H1 (cell line): ENCODE results near the gene SLC12A2. TPM values are rescaled to one million over a fixed set of nuclear protein-coding genes. Genes with fewer than 3 reads are reported as not detected.

Experiments
- ASH2L ChIP-seq: fragments of 200-600, 300-600 bp; sonication (generic); IDR thresholded peaks from one replicate; pipeline ENCODE4 v1.7.1; 2017; ENCODE audit warnings: low read length
- KDM1A ChIP-seq: fragments of 200-600, 300-600 bp; sonication (generic); IDR thresholded peaks from 2 replicates; pipeline ENCODE4 v1.7.1; 2016; ENCODE audit warnings: mild to moderate bottlenecking, low read length, borderline replicate concordance
- polyA plus RNA-seq, 7 experiments: library from polyadenylated mRNA; depleted of rRNA in 3 of 7; stranded (reverse) in 5 of 7; unstranded in 2 of 7; fragments of >200 nt in 5 of 7; fragments of 200-250 nt in 2 of 7; gene quantifications; 1 replicate in 5 of 7; 2 replicates in 1 of 7; 4 replicates in 1 of 7; pipeline versions ENCODE4 v1.2.1 to v1.2.3, GENCODE V29; 2011 to 2013; ENCODE audit warnings: missing spikeins in 2 of 7, mixed read lengths in 2 of 7
- total RNA-seq: library from RNA; stranded (reverse); fragmentation: NEBNext Ultra II Directional; extraction: Animal tissue kit (Norgen Biotek cat#: 25700); gene quantifications from 2 replicates; pipeline ENCODE4 v1.2.1, GENCODE V29; 2021
- TF ChIP-seq, protein P1 (sequence below), 3 experiments: IDR thresholded peaks; 1 replicate in 2 of 3; 2 replicates in 1 of 3; pipeline versions ENCODE4 v1.5.1 to v1.6.1; 2011; ENCODE audit warnings: low read length in 3 of 3, mild to moderate bottlenecking in 3 of 3, inconsistent platforms in 2 of 3, low read depth in 1 of 3, moderate library complexity in 1 of 3; ENCODE audit not compliant: insufficient read depth in 1 of 3; ENCODE audit errors: control extremely low read depth in 1 of 3

Gene SLC12A2
- total and polyA plus RNA-seq, 2 of the 8 experiments (the other 6 are each of a cell fraction or from before 2014, with no cell fraction given): 2.6 to 16.2 TPM

- TF ChIP-seq, protein P1, sequence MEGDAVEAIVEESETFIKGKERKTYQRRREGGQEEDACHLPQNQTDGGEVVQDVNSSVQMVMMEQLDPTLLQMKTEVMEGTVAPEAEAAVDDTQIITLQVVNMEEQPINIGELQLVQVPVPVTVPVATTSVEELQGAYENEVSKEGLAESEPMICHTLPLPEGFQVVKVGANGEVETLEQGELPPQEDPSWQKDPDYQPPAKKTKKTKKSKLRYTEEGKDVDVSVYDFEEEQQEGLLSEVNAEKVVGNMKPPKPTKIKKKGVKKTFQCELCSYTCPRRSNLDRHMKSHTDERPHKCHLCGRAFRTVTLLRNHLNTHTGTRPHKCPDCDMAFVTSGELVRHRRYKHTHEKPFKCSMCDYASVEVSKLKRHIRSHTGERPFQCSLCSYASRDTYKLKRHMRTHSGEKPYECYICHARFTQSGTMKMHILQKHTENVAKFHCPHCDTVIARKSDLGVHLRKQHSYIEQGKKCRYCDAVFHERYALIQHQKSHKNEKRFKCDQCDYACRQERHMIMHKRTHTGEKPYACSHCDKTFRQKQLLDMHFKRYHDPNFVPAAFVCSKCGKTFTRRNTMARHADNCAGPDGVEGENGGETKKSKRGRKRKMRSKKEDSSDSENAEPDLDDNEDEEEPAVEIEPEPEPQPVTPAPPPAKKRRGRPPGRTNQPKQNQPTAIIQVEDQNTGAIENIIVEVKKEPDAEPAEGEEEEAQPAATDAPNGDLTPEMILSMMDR (IDR thresholded peaks at IDR 0.05; ENCODE audit: control extremely low read depth in 1 of 3, insufficient read depth in 1 of 3, low read depth in 1 of 3, low read length in 3 of 3): no peak
- no peak for TF ChIP-seq KDM1A
- no peak for TF ChIP-seq ASH2L
These were observed 60.9 kb downstream of the SLC12A2 start (continued) for GRCh38 chr5:128144491-128144890.
